ENCODE data around the gene TMEM116. TPM values are rescaled to one million over a fixed set of nuclear protein-coding genes. Genes with fewer than 3 reads are reported as not detected.

Gene TMEM116
- 7.5 and 10.7 TPM in 2 replicates for total RNA-seq

GRCh38 chr12:112012775-112013600, at the start of gene TMEM116, which contains the start of gene ERP29:
TSS of gene TMEM116 (minus strand) at chr12:112013165. CDS start at chr12:112005270, 7,895 bp downstream.
TSS of gene ERP29 (plus strand) at chr12:112013426. CDS start at chr12:112013466, 40 bp downstream.

Other genes with a start within 250 kb of the TMEM116 start
- 77.8 and 98.0 TPM in 2 replicates for gene ALDH2, start 246.2 kb downstream of the TMEM116 start, total RNA-seq
- gene MAPKAPK5, start 170.9 kb downstream of the TMEM116 start, total RNA-seq: 21.6 and 23.0 TPM in 2 replicates
- 71.2 and 85.5 TPM in 2 replicates for gene ERP29, start 261 bp upstream of the TMEM116 start, total RNA-seq
- 5.4 and 6.5 TPM in 2 replicates for gene NAA25, start 95.6 kb upstream of the TMEM116 start, total RNA-seq
- gene TRAFD1, start 112.4 kb upstream of the TMEM116 start, total RNA-seq: 24.6 and 40.1 TPM in 2 replicates